RWPE2 (cell line): Measurements from ENCODE around the gene NEB.
A peak's percentile ranks its signal among the peaks of the same experiment; 100 is the strongest.

Experiments
- ATAC-seq: fragments of 200-7000 bp; cut with Tn5 transposase; 3 replicates; pipeline ENCODE4 v1.9.1; 2021; ENCODE audit warnings: low read depth
- DNase-seq: peaks from one replicate; pipeline ENCODE4 v3.0.0-alpha.2; 2020; ENCODE audit warnings: low spot score
- H3K27ac ChIP-seq: fragments of 450-650 bp; 2 replicates; pipeline ENCODE4 v1.5.1; 2017; ENCODE audit warnings: mild to moderate bottlenecking; ENCODE audit not compliant: poor library complexity, severe bottlenecking
- H3K27me3 ChIP-seq: fragments of 250-450 bp; sonication (Bioruptor Pico); 2 replicates; pipeline ENCODE4 v1.5.1; 2021; ENCODE audit warnings: mild to moderate bottlenecking, moderate library complexity; ENCODE audit not compliant: insufficient read depth, poor library complexity, severe bottlenecking
- H3K36me3 ChIP-seq: fragments of 250-450 bp; sonication (Bioruptor Pico); 2 replicates; pipeline ENCODE4 v1.5.1; 2020; ENCODE audit warnings: low read depth, mild to moderate bottlenecking, moderate library complexity
- H3K4me1 ChIP-seq: fragments of 250-450 bp; sonication (Bioruptor Pico); 2 replicates; pipeline ENCODE4 v1.5.1; 2021; ENCODE audit warnings: mild to moderate bottlenecking, moderate library complexity; ENCODE audit not compliant: insufficient read depth, poor library complexity, severe bottlenecking
- H3K4me3 ChIP-seq: fragments of 250-450 bp; sonication (Bioruptor Pico); 2 replicates; pipeline ENCODE4 v1.5.1; 2021; ENCODE audit warnings: mild to moderate bottlenecking, moderate library complexity; ENCODE audit not compliant: severe bottlenecking
- H3K9me3 ChIP-seq: fragments of 250-450 bp; sonication (Bioruptor Pico); 2 replicates; pipeline ENCODE4 v1.5.1; 2021; ENCODE audit warnings: mild to moderate bottlenecking, moderate library complexity; ENCODE audit not compliant: severe bottlenecking
- TF ChIP-seq, protein P1 (sequence below): fragments of 450-650 bp; IDR thresholded peaks from one replicate; pipeline ENCODE4 v1.5.1; 2017; ENCODE audit warnings: mild to moderate bottlenecking, moderate library complexity; ENCODE audit not compliant: poor library complexity, severe bottlenecking

The NEB gene

DNA sequence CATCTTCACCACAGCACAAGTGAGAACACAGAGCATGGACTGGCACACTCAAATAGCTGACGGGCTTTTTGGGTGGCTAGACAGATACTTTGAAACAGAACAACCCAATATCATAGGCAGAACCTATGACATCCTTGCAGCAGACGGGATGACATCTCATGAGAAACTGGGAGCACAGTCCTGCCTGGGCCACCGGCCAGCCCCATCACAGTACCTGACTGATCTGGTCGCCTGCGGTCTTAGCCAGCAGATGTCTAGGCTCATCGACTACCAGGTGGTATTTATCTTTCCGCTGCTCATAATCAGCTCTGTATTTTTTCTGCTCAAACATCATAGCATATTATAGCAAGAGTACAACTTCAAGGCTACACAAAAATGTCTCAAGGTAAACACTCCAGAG lies 200.3 kb downstream of the NEB start:
- no peaks in the 10 kb centered on the region for H3K9me3 ChIP-seq
- no peak overlapping the region for H3K27ac ChIP-seq
- H3K4me1 ChIP-seq, result no peaks in the 10 kb centered on the region
- DNase-seq (no peak), ATAC-seq (no peak)
- TF ChIP-seq, protein P1, sequence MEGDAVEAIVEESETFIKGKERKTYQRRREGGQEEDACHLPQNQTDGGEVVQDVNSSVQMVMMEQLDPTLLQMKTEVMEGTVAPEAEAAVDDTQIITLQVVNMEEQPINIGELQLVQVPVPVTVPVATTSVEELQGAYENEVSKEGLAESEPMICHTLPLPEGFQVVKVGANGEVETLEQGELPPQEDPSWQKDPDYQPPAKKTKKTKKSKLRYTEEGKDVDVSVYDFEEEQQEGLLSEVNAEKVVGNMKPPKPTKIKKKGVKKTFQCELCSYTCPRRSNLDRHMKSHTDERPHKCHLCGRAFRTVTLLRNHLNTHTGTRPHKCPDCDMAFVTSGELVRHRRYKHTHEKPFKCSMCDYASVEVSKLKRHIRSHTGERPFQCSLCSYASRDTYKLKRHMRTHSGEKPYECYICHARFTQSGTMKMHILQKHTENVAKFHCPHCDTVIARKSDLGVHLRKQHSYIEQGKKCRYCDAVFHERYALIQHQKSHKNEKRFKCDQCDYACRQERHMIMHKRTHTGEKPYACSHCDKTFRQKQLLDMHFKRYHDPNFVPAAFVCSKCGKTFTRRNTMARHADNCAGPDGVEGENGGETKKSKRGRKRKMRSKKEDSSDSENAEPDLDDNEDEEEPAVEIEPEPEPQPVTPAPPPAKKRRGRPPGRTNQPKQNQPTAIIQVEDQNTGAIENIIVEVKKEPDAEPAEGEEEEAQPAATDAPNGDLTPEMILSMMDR, result no peak
- peaks cover 2% of the 10 kb centered on the region for H3K27me3 ChIP-seq
- no peak overlapping the region for H3K4me3 ChIP-seq
- H3K36me3 ChIP-seq, result no peaks in the 10 kb centered on the region

DNA sequence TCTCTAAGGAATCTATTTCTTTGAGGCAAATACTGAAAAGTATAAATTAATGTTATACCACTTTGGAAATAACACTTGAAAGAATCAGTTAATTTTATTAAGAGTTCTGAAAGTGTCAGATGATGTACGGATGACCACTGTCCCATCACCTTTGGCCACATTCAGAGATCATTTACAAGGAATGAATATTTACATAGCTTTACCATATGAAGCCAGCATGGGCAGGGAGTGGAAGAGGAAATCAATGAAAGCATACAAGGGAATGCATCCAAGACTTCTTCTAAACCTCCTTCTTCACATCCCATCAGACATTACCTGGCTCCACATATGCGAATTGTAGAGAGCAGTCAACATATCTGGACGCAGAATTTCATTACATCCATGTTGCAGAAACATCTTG lies 201.1 kb downstream of the NEB start:
- no peak for ATAC-seq
- no peaks in the 10 kb centered on the region for H3K36me3 ChIP-seq
- H3K4me3 ChIP-seq, result no peak overlapping the region
- no peaks in the 10 kb centered on the region for H3K4me1 ChIP-seq
- TF ChIP-seq, protein P1, result no peak
- H3K9me3 ChIP-seq, result no peaks in the 10 kb centered on the region
- H3K27me3 ChIP-seq, result no peaks in the 10 kb centered on the region
- H3K27ac ChIP-seq, result no peak overlapping the region
- DNase-seq, result no peak

DNA sequence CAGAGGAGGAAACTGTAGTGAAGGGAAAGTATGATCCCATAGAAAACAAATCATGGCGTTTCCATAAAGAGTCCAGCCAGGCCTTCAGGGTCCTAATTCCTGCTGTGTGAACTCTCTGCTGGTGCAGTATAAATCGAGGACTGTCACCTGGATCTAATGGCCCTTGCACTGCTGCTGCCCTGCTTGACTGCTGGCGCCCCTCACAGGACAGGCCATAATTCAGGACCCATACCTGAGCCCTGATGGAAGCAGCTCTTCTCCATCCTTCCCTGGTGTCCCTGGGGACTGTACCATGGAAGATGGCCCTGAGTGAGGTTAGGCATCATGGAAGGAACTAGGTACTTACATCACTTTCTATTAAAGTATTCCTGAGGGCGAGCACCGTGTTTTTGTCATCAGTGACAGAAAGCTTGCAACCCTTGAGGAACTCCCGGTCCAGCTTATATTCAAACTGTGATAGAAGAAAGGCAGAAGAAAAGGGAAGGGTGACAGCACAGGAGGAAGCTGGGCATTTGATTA lies 207.6 kb downstream of the NEB start:
- H3K9me3 ChIP-seq, result no peaks in the 10 kb centered on the region

DNA sequence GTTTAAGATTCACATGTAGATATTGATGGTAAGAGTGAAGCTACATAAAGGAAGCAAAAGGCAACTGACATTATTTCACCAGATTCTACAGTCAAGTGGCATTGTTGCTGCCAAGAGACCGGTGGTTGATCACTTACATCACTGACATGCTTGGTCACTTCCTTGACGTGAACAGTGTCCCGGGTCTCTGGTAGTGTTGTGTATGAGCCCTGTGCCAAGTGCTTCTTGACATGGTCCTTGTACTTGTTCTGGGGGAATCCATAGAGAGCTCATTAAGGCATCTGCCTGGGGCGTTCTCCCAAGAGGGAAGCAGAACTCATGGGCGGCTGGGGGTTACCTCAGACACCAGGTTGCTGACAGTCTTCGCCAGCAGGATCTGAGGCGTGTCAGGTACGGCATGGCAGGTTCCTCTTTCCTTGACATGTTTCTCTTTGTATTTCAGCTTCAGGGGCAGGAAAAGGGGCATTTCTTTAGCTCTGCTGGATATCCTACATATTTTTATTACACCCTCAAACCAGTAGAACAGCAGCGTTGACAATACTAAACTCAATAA lies 208.4 kb downstream of the NEB start:
- Histone ChIP-seq H3K27me3 (no peaks in the 10 kb centered on the region), H3K27ac (no peak overlapping the region), H3K4me3 (no peak overlapping the region), H3K4me1 (no peaks in the 10 kb centered on the region), H3K36me3 (no peaks in the 10 kb centered on the region), H3K9me3 (no peaks in the 10 kb centered on the region)
- DNase-seq, result no peak
- TF ChIP-seq, protein P1, result no peak
- ATAC-seq, result no peak

More for the DNA sequence above, 207.6 kb downstream of the NEB start:
- Histone ChIP-seq H3K27ac (no peak overlapping the region), H3K4me1 (no peaks in the 10 kb centered on the region), H3K36me3 (no peaks in the 10 kb centered on the region), H3K27me3 (no peaks in the 10 kb centered on the region), H3K4me3 (no peak overlapping the region)
- ATAC-seq (no peak), DNase-seq (no peak)
- TF ChIP-seq, protein P1, result no peak

DNA sequence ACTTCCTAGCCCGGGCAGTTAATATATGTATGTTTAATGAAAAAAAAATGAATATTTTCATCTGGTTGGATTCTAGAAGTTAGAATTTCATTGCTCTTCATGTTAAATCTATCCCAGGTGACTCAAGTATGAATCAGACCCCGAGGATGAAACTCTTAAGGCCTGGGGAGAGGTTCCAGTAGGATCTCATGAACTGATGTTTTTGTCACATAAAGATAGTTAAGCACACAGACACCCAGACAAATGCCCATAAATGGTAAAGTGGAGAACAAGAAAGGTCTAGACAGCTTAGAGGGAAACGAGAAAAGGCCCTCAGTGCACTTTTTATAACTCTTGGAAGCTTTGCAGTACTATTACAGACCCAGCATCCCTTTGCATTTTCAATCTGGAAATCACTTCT lies 210.4 kb downstream of the NEB start:
- Histone ChIP-seq H3K4me3 (no peak overlapping the region), H3K36me3 (no peaks in the 10 kb centered on the region), H3K27ac (no peak overlapping the region), H3K27me3 (no peaks in the 10 kb centered on the region), H3K4me1 (no peaks in the 10 kb centered on the region), H3K9me3 (no peaks in the 10 kb centered on the region)
- no peak for DNase-seq
- ATAC-seq, result peak; percentile 49; the same call in 2 of the 3 replicates
- TF ChIP-seq, protein P1, result no peak
